ENCODE measurements around the gene CD200R1.

CD200R1 gene, protein sequence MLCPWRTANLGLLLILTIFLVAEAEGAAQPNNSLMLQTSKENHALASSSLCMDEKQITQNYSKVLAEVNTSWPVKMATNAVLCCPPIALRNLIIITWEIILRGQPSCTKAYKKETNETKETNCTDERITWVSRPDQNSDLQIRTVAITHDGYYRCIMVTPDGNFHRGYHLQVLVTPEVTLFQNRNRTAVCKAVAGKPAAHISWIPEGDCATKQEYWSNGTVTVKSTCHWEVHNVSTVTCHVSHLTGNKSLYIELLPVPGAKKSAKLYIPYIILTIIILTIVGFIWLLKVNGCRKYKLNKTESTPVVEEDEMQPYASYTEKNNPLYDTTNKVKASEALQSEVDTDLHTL

GRCh38 chr3:112974894-112975293 lies at the start of gene CD200R1:
Gene CD200R1 (minus strand): TSS chr3:112975103. CDS start chr3:112974857, 246 bp downstream.
- DNase-seq (ENCODE audit: low spot score), result no peak

GRCh38 chr3:113021471-113021870 lies 46.6 kb upstream of the CD200R1 start:
- no peak for DNase-seq (ENCODE audit: low spot score)

- peak; percentile 98 for DNase-seq (ENCODE audit: low spot score)
These were observed 44.6 kb upstream of the CD200R1 start for GRCh38 chr3:113019182-113020137.

GRCh38 chr3:113018536-113019181 lies 43.8 kb upstream of the CD200R1 start:
- DNase-seq (ENCODE audit: low spot score), result peak; percentile 20

DNA sequence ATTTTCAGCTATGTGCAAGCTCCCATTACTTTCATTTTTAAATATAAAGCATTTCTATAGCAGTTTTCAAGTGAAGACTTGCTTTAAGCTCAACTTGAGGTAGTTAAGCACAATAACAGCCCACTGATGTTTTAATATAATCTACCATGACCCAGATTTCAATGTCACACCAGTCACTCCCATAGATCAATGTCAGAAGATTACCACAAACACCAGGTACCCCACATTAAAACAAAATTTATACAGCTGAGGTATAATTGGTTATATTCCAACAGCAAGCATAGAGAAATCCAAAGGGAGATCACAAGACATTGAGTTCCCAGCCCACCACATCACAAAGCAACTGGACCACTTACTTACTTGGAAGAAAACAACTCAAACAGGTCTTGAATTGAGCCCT lies 38.7 kb upstream of the CD200R1 start:
- no peak for DNase-seq (ENCODE audit: low spot score)

- DNase-seq (ENCODE audit: low spot score), result peak; percentile 50
These were observed 33.2 kb upstream of the CD200R1 start for GRCh38 chr3:113008117-113008516.

- no peak for DNase-seq (ENCODE audit: low spot score)
These were observed 31.6 kb upstream of the CD200R1 start for GRCh38 chr3:113006359-113007056.

DNA sequence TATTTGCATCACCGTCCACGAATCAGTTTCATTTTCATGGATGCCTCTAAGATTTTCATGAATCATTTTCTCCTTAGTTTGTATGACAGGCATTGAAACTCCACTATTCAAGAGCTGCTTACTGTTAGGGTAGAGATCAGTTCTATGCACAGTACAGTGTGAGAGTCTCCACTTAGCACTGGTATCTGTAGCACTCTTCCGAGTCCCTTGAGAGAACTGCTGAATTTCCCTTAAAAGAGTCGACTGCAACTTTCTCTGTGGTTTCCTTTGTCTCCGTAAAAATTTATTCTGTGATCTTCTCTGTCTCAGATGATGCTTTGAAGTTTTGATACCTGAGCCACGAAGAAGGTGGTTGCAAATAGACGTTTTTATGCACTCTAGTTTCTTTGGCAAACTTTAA lies 30.7 kb upstream of the CD200R1 start:
- no peak for DNase-seq (ENCODE audit: low spot score)

GRCh38 chr3:113002679-113003078 lies 27.8 kb upstream of the CD200R1 start:
- DNase-seq (ENCODE audit: low spot score), result no peak

DNA sequence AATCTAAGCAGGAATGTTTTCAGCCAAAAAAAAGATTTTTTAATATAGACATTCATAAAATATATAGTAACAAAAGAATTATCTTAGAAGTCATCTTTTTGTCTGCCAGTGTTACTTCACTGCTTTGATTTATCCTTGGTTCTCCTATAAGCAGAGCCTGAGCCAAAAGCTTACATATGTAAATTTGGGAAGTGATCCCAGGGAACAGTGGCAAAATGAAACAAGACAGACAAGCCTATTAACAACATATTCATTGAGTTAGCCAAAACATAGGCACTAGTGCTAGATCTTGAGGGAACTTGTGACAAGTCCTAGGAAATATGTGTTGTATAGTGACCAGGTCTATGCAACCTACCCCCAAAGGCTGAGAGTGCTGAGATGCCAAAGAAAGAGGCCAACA lies 27.1 kb upstream of the CD200R1 start:
- DNase-seq (ENCODE audit: low spot score), result no peak

GRCh38 chr3:113000691-113001090 lies 25.8 kb upstream of the CD200R1 start:
- no peak for DNase-seq (ENCODE audit: low spot score)

GRCh38 chr3:112995800-112996199 lies 20.9 kb upstream of the CD200R1 start:
- DNase-seq (ENCODE audit: low spot score), result no peak

DNA sequence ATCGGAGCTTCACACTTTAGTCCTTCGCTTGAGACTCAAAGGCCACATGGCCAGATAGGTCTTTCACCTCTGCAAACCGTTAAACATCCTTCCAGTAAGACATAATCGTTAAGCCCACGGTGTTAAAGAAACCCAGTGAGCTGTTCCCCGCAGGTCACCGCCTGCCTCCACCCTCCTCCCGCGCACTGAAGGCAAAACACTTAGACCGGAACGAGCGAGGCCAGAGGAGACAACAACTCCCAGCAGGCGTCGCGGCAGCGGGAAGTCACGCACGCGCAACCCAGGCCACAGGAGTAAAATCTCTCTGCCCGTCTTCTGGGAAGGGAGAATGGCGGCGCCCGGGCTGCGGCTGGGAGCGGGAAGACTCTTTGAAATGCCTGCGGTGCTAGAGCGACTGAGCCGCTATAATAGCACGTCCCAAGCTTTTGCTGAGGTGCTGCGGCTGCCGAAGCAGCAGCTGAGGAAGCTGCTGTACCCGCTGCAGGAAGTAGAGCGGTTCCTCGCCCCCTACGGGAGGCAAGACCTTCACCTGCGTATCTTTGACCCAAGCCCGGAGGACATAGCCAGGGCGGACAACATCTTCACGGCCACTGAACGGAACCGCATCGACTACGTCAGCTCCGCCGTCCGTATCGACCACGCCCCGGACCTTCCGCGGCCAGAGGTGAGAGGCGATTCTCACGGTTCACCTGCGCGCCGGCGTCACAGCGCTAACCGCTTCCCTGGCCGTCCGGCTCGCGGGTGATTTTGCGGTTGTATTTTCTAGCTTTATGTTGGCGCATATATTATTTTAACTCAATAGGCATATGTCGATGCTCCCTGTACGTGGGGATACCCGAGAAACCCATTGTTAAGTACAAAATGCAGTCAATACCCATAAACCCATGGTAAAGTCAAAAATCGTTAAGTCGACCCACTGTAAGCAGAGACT lies 16.0 kb upstream of the CD200R1 start, which contains the start of gene GTPBP8:
Gene GTPBP8 (plus strand): TSS at position 313 of the 931 bp plus-strand sequence. CDS start 16 bp downstream, at position 329.
- DNase-seq (ENCODE audit: low spot score), result peak; percentile 94

DNA sequence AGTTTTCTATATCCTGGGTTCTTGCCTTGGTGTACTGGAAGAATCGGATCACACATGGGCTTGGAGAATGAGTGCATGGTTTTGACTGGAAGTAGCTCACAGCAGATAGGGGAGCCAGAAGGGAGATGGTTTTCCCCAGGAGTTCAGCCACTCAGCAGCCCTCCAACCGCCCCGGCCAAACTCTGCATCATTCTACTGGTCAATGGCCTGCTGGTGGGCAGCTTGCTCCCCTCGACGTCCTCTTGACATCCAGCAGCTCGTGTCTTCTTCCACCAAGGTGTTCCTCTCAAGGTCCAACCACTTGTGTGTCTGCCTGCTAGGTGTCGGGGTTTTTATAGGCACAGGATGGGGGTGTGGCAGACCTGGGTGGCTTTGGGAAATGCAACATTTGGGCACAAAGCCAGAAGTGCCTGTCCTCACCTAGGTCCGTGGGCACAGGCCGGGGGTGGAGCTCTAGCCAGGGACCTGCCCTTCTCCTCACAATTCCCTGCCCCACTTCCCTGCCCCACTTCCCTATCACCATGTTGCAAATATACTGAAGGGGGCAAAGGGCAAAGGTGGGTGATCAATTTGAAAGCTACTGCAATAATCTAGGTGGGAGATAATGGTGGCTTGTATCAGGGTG lies 12.9 kb upstream of the CD200R1 start:
- no peak for DNase-seq (ENCODE audit: low spot score)

DNA sequence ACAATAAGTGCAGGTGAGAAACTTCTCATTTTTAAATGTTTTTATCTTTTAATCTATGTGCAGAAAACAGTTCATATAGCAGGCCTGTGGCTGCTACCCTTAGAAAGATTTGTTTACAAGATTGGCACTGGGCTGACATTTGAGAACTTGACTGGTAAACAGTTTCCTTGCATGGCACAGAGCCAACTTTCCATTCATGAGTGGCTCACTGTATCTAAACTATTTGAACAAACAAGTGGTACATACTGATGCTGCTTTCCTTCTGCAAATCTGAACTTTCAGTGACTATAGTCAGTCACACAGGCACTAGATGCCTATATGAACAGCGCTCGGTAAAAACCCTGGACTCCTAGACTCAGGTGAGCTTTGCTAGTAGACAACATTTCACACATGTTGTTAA lies 9.6 kb upstream of the CD200R1 start:
- DNase-seq (ENCODE audit: low spot score), result no peak

- DNase-seq (ENCODE audit: low spot score), result no peak
These were observed 7.8 kb upstream of the CD200R1 start for GRCh38 chr3:112982710-112983109.

GRCh38 chr3:112980080-112980479 lies 5.2 kb upstream of the CD200R1 start:
- DNase-seq (ENCODE audit: low spot score), result no peak

DNA sequence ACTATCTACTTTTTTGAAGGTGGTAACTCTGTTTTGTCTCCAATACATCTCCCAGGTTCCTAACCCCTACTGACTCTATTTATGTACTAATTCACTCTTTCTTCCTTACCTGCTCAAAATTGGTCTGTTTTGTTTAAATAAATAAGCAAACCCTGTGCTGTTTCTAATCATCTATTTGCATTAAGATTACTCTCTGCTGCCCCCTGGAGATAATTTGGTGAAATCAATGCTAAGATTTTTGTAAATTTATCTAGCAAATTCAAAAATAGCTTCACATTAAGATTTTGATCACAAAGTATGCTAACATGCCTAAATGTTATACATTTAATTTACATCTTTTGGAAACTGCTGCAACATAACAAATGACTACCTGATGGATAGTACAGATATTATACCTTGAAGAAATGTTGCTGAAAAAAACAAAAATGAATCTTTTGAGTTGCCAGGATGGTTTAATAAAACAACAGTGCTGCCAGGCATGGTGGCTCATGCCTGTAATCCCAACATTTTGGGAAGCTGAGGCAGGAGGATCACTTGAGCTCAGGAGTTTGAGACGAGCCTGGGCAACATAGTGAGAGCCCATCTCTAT lies 4.4 kb upstream of the CD200R1 start:
- peak; percentile 34 for DNase-seq (ENCODE audit: low spot score)

- no peak for DNase-seq (ENCODE audit: low spot score)
These were observed 2.0 kb upstream of the CD200R1 start for GRCh38 chr3:112976953-112977352.

DNA sequence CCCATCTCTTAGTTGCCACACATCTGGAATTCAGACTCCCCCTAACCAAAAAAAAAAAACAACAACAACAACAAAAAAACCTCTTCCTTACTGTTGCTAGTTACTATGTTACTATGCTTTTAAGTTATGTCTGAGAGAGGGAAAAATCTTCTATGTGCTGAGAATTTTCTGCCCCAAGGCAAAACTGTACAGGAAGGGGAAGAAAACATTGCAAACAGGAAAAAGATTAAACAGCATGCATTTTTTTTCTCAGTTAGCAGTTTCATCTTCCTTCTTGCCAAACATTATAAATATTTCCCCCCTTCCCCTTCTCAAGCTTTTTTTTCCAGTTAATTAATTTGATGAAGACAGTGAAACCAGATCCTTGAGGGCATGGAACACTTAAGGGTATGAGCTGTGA lies 1.1 kb upstream of the CD200R1 start:
- no peak for DNase-seq (ENCODE audit: low spot score)

Data from GM03348 (cell line).